SK-N-SH (cell line): ENCODE results near the gene TMEM131.

Source experiments
- ELF1 ChIP-seq: IDR thresholded peaks from 2 replicates; pipeline ENCODE4 v1.4.0; 2012
- GABPA ChIP-seq: IDR thresholded peaks from 2 replicates; pipeline ENCODE4 v1.4.0; 2012; ENCODE audit warnings: low read depth, mild to moderate bottlenecking
- JUND ChIP-seq: IDR thresholded peaks from 2 replicates; pipeline ENCODE4 v1.4.0; 2012
- MXI1 ChIP-seq: IDR thresholded peaks from 2 replicates; pipeline ENCODE4 v1.6.1; 2012; ENCODE audit warnings: mild to moderate bottlenecking, low read depth, low read length, improper control_type of control experiment
- SIN3A ChIP-seq: IDR thresholded peaks from 2 replicates; pipeline ENCODE4 v1.6.1; 2012; ENCODE audit warnings: low read depth, mild to moderate bottlenecking, low read length, moderate library complexity, borderline replicate concordance
- TEAD4 ChIP-seq: IDR thresholded peaks from 2 replicates; pipeline ENCODE4 v1.4.0; 2012; ENCODE audit warnings: mild to moderate bottlenecking, borderline replicate concordance; ENCODE audit not compliant: insufficient read depth
- TF ChIP-seq, protein P1 (sequence below): fragments of 200-600 bp; sonication (generic); IDR thresholded peaks from 2 replicates; pipeline ENCODE4 v1.6.1; 2017; ENCODE audit warnings: antibody characterized with exemption, mild to moderate bottlenecking, moderate library complexity
- TF ChIP-seq, protein P2 (sequence below): IDR thresholded peaks from 2 replicates; pipeline ENCODE4 v1.4.0; 2012; ENCODE audit warnings: low read depth

DNA sequence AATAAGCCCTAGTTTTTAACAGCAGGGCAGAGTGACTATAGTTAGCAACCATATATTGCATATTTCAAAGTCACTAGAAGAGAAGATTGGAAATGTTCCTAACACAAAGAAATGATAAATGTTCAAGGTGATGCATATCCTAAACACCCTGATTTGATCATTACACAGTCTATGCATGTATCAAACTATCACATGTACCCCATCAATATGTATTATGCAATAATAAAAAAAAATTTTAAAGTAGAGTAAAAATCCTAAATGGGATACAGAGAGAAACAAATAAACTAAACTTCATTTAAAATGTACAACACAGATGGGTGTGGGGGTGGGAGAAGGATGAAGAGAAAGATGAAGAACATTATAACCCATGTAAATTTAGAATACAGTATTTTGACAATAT, 93.9 kb downstream of the TMEM131 start:
- TF ChIP-seq, protein P1, sequence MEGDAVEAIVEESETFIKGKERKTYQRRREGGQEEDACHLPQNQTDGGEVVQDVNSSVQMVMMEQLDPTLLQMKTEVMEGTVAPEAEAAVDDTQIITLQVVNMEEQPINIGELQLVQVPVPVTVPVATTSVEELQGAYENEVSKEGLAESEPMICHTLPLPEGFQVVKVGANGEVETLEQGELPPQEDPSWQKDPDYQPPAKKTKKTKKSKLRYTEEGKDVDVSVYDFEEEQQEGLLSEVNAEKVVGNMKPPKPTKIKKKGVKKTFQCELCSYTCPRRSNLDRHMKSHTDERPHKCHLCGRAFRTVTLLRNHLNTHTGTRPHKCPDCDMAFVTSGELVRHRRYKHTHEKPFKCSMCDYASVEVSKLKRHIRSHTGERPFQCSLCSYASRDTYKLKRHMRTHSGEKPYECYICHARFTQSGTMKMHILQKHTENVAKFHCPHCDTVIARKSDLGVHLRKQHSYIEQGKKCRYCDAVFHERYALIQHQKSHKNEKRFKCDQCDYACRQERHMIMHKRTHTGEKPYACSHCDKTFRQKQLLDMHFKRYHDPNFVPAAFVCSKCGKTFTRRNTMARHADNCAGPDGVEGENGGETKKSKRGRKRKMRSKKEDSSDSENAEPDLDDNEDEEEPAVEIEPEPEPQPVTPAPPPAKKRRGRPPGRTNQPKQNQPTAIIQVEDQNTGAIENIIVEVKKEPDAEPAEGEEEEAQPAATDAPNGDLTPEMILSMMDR, result no peak
- TF ChIP-seq JUND (no peak), SIN3A (no peak), ELF1 (no peak), TEAD4 (no peak), GABPA (no peak), MXI1 (no peak)
- TF ChIP-seq, protein P2, sequence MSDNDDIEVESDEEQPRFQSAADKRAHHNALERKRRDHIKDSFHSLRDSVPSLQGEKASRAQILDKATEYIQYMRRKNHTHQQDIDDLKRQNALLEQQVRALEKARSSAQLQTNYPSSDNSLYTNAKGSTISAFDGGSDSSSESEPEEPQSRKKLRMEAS, result no peak
